Parietal lobe (tissue), 2 donors: ENCODE data around the gene CFTR. TPM values are rescaled to one million over a fixed set of nuclear protein-coding genes. Genes with fewer than 3 reads are reported as not detected.

ENCODE experiments used
- small RNA-seq: library from RNA; depleted of rRNA; stranded (forward); fragments of <200 nt; gene quantifications from one replicate; pipeline ENCODE3, GENCODE V24; 2014; ENCODE audit warnings: low replicate concordance
- total RNA-seq: library from RNA; depleted of rRNA; stranded (reverse); fragments of >200 nt; gene quantifications from one replicate; pipeline ENCODE4 v1.2.3, GENCODE V29; 2014

CFTR gene
- 0.94 TPM for total RNA-seq

DNA sequence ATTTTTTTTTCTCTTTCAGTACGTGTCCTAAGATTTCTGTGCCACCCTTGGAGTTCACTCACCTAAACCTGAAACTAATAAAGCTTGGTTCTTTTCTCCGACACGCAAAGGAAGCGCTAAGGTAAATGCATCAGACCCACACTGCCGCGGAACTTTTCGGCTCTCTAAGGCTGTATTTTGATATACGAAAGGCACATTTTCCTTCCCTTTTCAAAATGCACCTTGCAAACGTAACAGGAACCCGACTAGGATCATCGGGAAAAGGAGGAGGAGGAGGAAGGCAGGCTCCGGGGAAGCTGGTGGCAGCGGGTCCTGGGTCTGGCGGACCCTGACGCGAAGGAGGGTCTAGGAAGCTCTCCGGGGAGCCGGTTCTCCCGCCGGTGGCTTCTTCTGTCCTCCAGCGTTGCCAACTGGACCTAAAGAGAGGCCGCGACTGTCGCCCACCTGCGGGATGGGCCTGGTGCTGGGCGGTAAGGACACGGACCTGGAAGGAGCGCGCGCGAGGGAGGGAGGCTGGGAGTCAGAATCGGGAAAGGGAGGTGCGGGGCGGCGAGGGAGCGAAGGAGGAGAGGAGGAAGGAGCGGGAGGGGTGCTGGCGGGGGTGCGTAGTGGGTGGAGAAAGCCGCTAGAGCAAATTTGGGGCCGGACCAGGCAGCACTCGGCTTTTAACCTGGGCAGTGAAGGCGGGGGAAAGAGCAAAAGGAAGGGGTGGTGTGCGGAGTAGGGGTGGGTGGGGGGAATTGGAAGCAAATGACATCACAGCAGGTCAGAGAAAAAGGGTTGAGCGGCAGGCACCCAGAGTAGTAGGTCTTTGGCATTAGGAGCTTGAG is at the start of gene CFTR:
Gene CFTR, plus strand, starts transcription at position 801 of the 830 bp plus-strand sequence. CDS start 70 bp downstream, outside the sequence.

Small RNAs within 50 kb of the gene (small RNA-seq; reads per million reads assigned to genes)
- not detected for gene AC000111.1
- not detected for gene AC000111.2

Other genes starting within 250 kb of the CFTR start
- gene WNT2, start 157.0 kb upstream of the CFTR start, total RNA-seq = 0.31 TPM
- not detected for gene ASZ1, start 52.5 kb upstream of the CFTR start, total RNA-seq